DMS114 treated with DMSO at 0.1 percent for 48 hours (cell line): ENCODE results near the gene SHROOM3.
A peak's percentile ranks its signal among the peaks of the same experiment; 100 is the strongest.

Experiments used
- DNase-seq: peaks from one replicate; lab custom pipeline; 2025; ENCODE audit not compliant: unreplicated experiment; lab: John Stamatoyannopoulos, UW

SHROOM3 gene

GRCh38 chr4:76489686-76490161 lies 54.7 kb downstream of the SHROOM3 start:
- no peak for DNase-seq

GRCh38 chr4:76492055-76492454 lies 57.0 kb downstream of the SHROOM3 start:
- DNase-seq: no peak

GRCh38 chr4:76494243-76494642 lies 59.2 kb downstream of the SHROOM3 start:
- no peak for DNase-seq

- DNase-seq: no peak
Observed at GRCh38 chr4:76494871-76495590, 60.0 kb downstream of the SHROOM3 start.

GRCh38 chr4:76498550-76498949 lies 63.5 kb downstream of the SHROOM3 start:
- no peak for DNase-seq

GRCh38 chr4:76499461-76499860 lies 64.4 kb downstream of the SHROOM3 start:
- DNase-seq: no peak

- no peak for DNase-seq
Observed at GRCh38 chr4:76502886-76503285, 67.9 kb downstream of the SHROOM3 start.

GRCh38 chr4:76504613-76505465 lies 69.8 kb downstream of the SHROOM3 start:
- DNase-seq: peak; percentile 2

GRCh38 chr4:76511947-76512346 lies 76.9 kb downstream of the SHROOM3 start:
- DNase-seq: no peak

- DNase-seq: no peak
Observed at GRCh38 chr4:76513482-76513881, 78.5 kb downstream of the SHROOM3 start.

- DNase-seq: no peak
Observed at GRCh38 chr4:76514087-76514486, 79.1 kb downstream of the SHROOM3 start.

GRCh38 chr4:76515975-76516843 lies 81.2 kb downstream of the SHROOM3 start:
- no peak for DNase-seq

GRCh38 chr4:76518241-76518640 lies 83.2 kb downstream of the SHROOM3 start:
- no peak for DNase-seq

GRCh38 chr4:76523593-76523992 lies 88.6 kb downstream of the SHROOM3 start:
- DNase-seq: no peak

GRCh38 chr4:76525751-76526150 lies 90.7 kb downstream of the SHROOM3 start:
- no peak for DNase-seq

GRCh38 chr4:76526585-76526990 lies 91.6 kb downstream of the SHROOM3 start:
- no peak for DNase-seq

GRCh38 chr4:76527666-76528065 lies 92.6 kb downstream of the SHROOM3 start:
- no peak for DNase-seq

GRCh38 chr4:76531597-76531996 lies 96.6 kb downstream of the SHROOM3 start:
- DNase-seq: no peak

- no peak for DNase-seq
Observed at GRCh38 chr4:76532805-76533204, 97.8 kb downstream of the SHROOM3 start.

GRCh38 chr4:76533314-76533713 lies 98.3 kb downstream of the SHROOM3 start:
- no peak for DNase-seq
